SIG-M5 (cell line): ENCODE data around the gene CCDC201.
"Not testable (repeated sequence)": the region's sequence is repeated elsewhere in the genome, so short reads cannot be mapped to it uniquely, and the experiment has no call there.

Experiments
- DNase-seq: peaks from one replicate; lab custom pipeline; 2025; lab: John Stamatoyannopoulos, UW

CCDC201 gene

GRCh38 chr7:45817016-45817415 lies 55.9 kb downstream of the CCDC201 start:
- DNase-seq, result not testable (repeated sequence)

GRCh38 chr7:45814216-45815118 lies 58.4 kb downstream of the CCDC201 start:
- not testable (repeated sequence) for DNase-seq

- not testable (repeated sequence) for DNase-seq
Observed at GRCh38 chr7:45813771-45814170, 59.1 kb downstream of the CCDC201 start.

- no peak for DNase-seq
Observed at GRCh38 chr7:45812946-45813345, 59.9 kb downstream of the CCDC201 start.

GRCh38 chr7:45811652-45812234 lies 61.1 kb downstream of the CCDC201 start:
- DNase-seq, result not testable (repeated sequence)

- DNase-seq, result not testable (repeated sequence)
Observed at GRCh38 chr7:45810451-45811005, 62.4 kb downstream of the CCDC201 start.
